Gastrocnemius medialis (tissue), 4 donors: ENCODE measurements around the gene C4A.
"Not testable (repeated sequence)": the region's sequence is repeated elsewhere in the genome, so short reads cannot be mapped to it uniquely, and the experiment has no call there.

Experiments
- POLR2A ChIP-seq, 2 donors: fragments of 450-650 bp; IDR thresholded peaks; one replicate each; pipeline ENCODE4 v1.6.1; 2017; ENCODE audit warnings: antibody characterized with exemption in 2 of 2, mild to moderate bottlenecking in 2 of 2, moderate library complexity in 2 of 2
- TF ChIP-seq, protein P1 (sequence below), 5 experiments: fragments of 450-650 bp in 3 of 5; fragments of 200-600 bp in 2 of 5; sonication (generic) in 2 of 5; IDR thresholded peaks in 4 of 5; conservative IDR thresholded peaks in 1 of 5; 1 replicate in 4 of 5; 2 replicates in 1 of 5; pipeline ENCODE4 v1.5.1; 2016 to 2019; ENCODE audit warnings: antibody characterized with exemption in 5 of 5, mild to moderate bottlenecking in 3 of 5, moderate library complexity in 3 of 5

DNA sequence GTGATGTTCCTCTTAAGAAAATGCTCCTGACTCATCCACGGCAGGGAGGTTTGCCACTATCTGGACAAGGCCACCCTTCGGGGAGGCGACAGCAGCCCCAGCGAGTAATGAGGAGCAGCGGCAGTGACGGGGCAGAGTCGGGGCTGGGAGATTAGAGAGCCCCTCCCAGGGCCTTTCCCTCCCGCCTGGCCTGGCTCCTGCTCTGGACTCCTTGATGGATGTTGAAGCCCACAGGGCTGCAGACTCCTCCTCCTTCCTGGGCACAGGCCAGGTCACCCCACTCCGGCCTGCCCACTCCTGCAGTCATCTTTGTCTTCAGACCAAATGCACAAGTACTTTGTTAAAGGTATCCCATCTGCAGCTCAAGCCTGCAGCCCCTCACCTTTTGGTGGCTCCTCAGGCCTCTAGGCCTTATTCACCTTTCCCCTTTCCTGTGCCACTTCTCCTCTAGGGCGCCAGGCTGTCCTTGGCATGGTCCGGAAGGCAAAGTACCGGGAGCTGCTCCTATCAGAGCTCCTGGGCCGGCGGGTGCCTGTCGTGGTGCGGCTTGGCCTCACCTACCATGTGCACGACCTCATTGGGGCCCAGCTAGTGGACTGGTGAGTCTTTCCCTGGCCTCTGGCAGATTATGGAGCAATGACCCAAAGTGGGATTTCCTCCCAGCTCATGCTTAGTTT lies 31.2 kb downstream of the C4A start:
- TF ChIP-seq POLR2A (IDR thresholded peaks at IDR 0.05), result not testable (repeated sequence)
- TF ChIP-seq, protein P1, sequence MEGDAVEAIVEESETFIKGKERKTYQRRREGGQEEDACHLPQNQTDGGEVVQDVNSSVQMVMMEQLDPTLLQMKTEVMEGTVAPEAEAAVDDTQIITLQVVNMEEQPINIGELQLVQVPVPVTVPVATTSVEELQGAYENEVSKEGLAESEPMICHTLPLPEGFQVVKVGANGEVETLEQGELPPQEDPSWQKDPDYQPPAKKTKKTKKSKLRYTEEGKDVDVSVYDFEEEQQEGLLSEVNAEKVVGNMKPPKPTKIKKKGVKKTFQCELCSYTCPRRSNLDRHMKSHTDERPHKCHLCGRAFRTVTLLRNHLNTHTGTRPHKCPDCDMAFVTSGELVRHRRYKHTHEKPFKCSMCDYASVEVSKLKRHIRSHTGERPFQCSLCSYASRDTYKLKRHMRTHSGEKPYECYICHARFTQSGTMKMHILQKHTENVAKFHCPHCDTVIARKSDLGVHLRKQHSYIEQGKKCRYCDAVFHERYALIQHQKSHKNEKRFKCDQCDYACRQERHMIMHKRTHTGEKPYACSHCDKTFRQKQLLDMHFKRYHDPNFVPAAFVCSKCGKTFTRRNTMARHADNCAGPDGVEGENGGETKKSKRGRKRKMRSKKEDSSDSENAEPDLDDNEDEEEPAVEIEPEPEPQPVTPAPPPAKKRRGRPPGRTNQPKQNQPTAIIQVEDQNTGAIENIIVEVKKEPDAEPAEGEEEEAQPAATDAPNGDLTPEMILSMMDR (IDR thresholded peaks at IDR 0.05 in 4 of 5, conservative IDR thresholded peaks at IDR 0.05 in 1 of 5), result not testable (repeated sequence)
